B cell (primary cell): ENCODE results near the gene PTGES. TPM values are rescaled to one million over a fixed set of nuclear protein-coding genes. Genes with fewer than 3 reads are reported as not detected.
"Not testable (repeated sequence)": the region's sequence is repeated elsewhere in the genome, so short reads cannot be mapped to it uniquely, and the experiment has no call there.

Experiments used
- ATAC-seq: fragments of 200-7000 bp; cut with Tn5 transposase; one replicate; pipeline ENCODE4 v1.10.0; 2021; ENCODE audit warnings: low read depth, mild to moderate bottlenecking, moderate number of reproducible peaks, moderate library complexity
- CTCF ChIA-PET: fragments of 350-600 bp; sonication (Branson Sonifier 250); formaldehyde crosslinking; loops from one replicate; lab custom pipeline; 2021; ENCODE audit warnings: antibody characterized with exemption, inconsistent platforms; lab: Charles Lee
- POLR2A ChIA-PET: fragments of 350-600 bp; sonication (Branson Sonifier 250); formaldehyde crosslinking; loops from one replicate; lab custom pipeline; 2021; ENCODE audit warnings: antibody characterized with exemption; lab: Charles Lee
- DNase-seq: peaks from one replicate; pipeline ENCODE4 v3.0.0; 2013
- H2AFZ ChIP-seq: 2 replicates; pipeline ENCODE4 v1.6.1; 2012; ENCODE audit warnings: mild to moderate bottlenecking, low read depth, low read length; ENCODE audit not compliant: insufficient read depth, poor library complexity, severe bottlenecking
- H3K27ac ChIP-seq, 2 donors: 1 replicate in 1 of 2; 2 replicates in 1 of 2; pipeline ENCODE4 v1.5.1; 2012 to 2013; ENCODE audit warnings: low read length in 2 of 2, mild to moderate bottlenecking in 2 of 2, moderate library complexity in 1 of 2
- H3K27me3 ChIP-seq, 4 experiments: fragments of 200-600 bp in 1 of 4; sonication (generic) in 1 of 4; replicated peaks in 1 of 4; 1 replicate in 2 of 4; 2 replicates in 2 of 4; pipeline versions ENCODE4 v1.6.1 to v1.7.0; 2013 to 2016; ENCODE audit warnings: low read length in 3 of 4, mild to moderate bottlenecking in 2 of 4, mixed read lengths in 1 of 4, moderate library complexity in 1 of 4; ENCODE audit not compliant: insufficient read depth in 4 of 4, control insufficient read depth in 3 of 4; ENCODE audit errors: control extremely low read depth in 1 of 4
- H3K36me3 ChIP-seq, 2 experiments: replicated peaks in 1 of 2; 1 replicate in 1 of 2; 2 replicates in 1 of 2; pipeline versions ENCODE4 v1.6.1 to v1.7.1; 2013; ENCODE audit warnings: low read length in 1 of 2; ENCODE audit not compliant: insufficient read depth in 2 of 2, control insufficient read depth in 1 of 2; ENCODE audit errors: control extremely low read depth in 1 of 2, extremely low read depth in 1 of 2
- H3K4me1 ChIP-seq, 2 donors: fragments of 200-600 bp in 1 of 2; sonication (generic) in 1 of 2; 1 replicate in 1 of 2; 2 replicates in 1 of 2; pipeline versions ENCODE4 v1.5.1 to v1.6.1; 2013 to 2017; ENCODE audit warnings: low read length in 2 of 2; ENCODE audit not compliant: control insufficient read depth in 2 of 2, insufficient read depth in 2 of 2
- H3K4me2 ChIP-seq: replicated peaks from 2 replicates; pipeline ENCODE3; 2012; ENCODE audit warnings: mild to moderate bottlenecking, low read depth, low read length; ENCODE audit not compliant: poor library complexity, severe bottlenecking
- H3K4me3 ChIP-seq, 5 experiments: fragments of 200-600 bp in 1 of 5; sonication (generic) in 1 of 5; 1 replicate in 3 of 5; 2 replicates in 2 of 5; pipeline versions ENCODE4 v1.5.1 to v1.7.0; 2011 to 2016; ENCODE audit warnings: low read length in 4 of 5, mild to moderate bottlenecking in 4 of 5, low read depth in 2 of 5, control low read depth in 1 of 5, moderate library complexity in 1 of 5; ENCODE audit not compliant: insufficient read depth in 1 of 5; ENCODE audit errors: control extremely low read depth in 1 of 5, extremely low read depth in 1 of 5
- H3K79me2 ChIP-seq: fragments of 200-600 bp; sonication (generic); one replicate; pipeline ENCODE4 v1.6.0; 2016; ENCODE audit warnings: low read length; ENCODE audit not compliant: control insufficient read depth, insufficient read depth
- H3K9ac ChIP-seq: fragments of 200-600 bp; sonication (generic); 2 replicates; pipeline ENCODE4 v1.6.1; 2017; ENCODE audit warnings: mild to moderate bottlenecking, low read length, moderate library complexity
- H3K9me3 ChIP-seq, 3 donors: one replicate each; pipeline versions ENCODE4 v1.6.1 to v1.7.1; 2013; ENCODE audit warnings: low read length in 2 of 3; ENCODE audit not compliant: control insufficient read depth in 2 of 3, insufficient read depth in 1 of 3; ENCODE audit errors: control extremely low read depth in 1 of 3
- H4K20me1 ChIP-seq: 2 replicates; pipeline ENCODE4 v1.6.0; 2012; ENCODE audit warnings: mild to moderate bottlenecking, low read length; ENCODE audit not compliant: insufficient read depth, control insufficient read depth, poor library complexity, severe bottlenecking
- H3K27ac Mint-ChIP-seq: one replicate; pipeline ENCODE4 v1.8.0; 2021; ENCODE audit warnings: mixed read lengths
- H3K27me3 Mint-ChIP-seq: one replicate; pipeline ENCODE4 v1.8.0; 2021; ENCODE audit warnings: mixed read lengths
- H3K4me1 Mint-ChIP-seq: one replicate; pipeline ENCODE4 v1.8.0; 2021; ENCODE audit warnings: mixed read lengths
- H3K4me3 Mint-ChIP-seq: one replicate; pipeline ENCODE4 v1.8.0; 2021; ENCODE audit warnings: mixed read lengths
- H3K9me3 Mint-ChIP-seq: one replicate; pipeline ENCODE4 v1.8.0; 2022; ENCODE audit warnings: mixed read lengths; ENCODE audit not compliant: insufficient read depth
- EZH2 ChIP-seq: IDR thresholded peaks from 2 replicates; pipeline ENCODE4 v1.6.1; 2012; ENCODE audit warnings: borderline replicate concordance, low read depth, mild to moderate bottlenecking, moderate library complexity, low read length; ENCODE audit not compliant: insufficient read depth, poor library complexity, severe bottlenecking
- WGBS: methylation state at CpG from one replicate; pipeline ENCODE4 v1.1.5; 2013; ENCODE audit warnings: missing lambda C conversion rate; ENCODE audit not compliant: insufficient coverage; 5-methylcytosine and 5-hydroxymethylcytosine counted together
- intact Hi-C: fragments of 100-400 bp; cut with micrococcal nuclease; formaldehyde crosslinking; loops from one replicate; pipeline ENCODE4 v1.10.0; 2022
- polyA plus RNA-seq: library from polyadenylated mRNA; depleted of rRNA; stranded (reverse); fragments of >200 nt; gene quantifications from 2 replicates; pipeline ENCODE4 v1.2.3, GENCODE V29; 2012
- total RNA-seq, 2 donors: library from RNA; stranded (reverse); fragments of 120-200 nt in 1 of 2; gene quantifications; 1 replicate in 1 of 2; 2 replicates in 1 of 2; pipeline versions ENCODE4 v1.2.3 to v1.2.4, GENCODE V29; 2013 to 2022
- TF ChIP-seq, protein P1 (sequence below): fragments of 200-600 bp; IDR thresholded peaks from one replicate; pipeline ENCODE4 v1.8.0; 2022; ENCODE audit warnings: antibody characterized with exemption, mild to moderate bottlenecking

PTGES gene
- total and polyA plus RNA-seq, 2 donors (not counting 1 experiment from before 2014, with no cell fraction given): not detected

DNA sequence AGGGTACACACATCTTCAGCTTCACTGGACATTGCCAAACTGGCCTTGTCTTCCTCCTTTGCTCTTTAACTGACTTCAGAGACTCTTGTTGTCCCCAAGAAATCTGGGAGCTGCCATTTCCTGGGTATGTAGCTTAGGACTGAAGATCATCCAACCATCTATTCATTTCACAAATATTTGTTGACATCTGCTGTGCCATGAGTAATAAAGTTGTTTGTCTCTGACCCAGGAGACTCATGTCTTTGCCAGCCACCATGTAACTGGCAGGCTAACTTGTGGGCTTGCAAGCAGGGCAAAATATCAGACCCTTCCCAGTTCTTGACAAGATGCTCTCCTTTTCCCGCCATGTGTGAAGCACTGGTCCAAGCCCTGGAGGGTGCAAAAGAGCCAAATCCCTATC, 33.0 kb upstream of the PTGES start:
- Mint-ChIP-seq H3K9me3 (no peaks in the 10 kb centered on the region), H3K4me3 (no peak overlapping the region), H3K27me3 (peaks cover 27% of the 10 kb centered on the region), H3K27ac (no peak overlapping the region), H3K4me1 (no peaks in the 10 kb centered on the region)
- Histone ChIP-seq H4K20me1 (no peaks in the 10 kb centered on the region), H3K9ac (no peak overlapping the region), H3K9me3 (no peaks in the 10 kb centered on the region), H3K79me2 (no peaks in the 10 kb centered on the region), H3K27ac (no peak overlapping the region), H3K4me1 (peaks cover 0 to 6% of the 10 kb centered on the region in 2 donors), H3K4me2 (no peak overlapping the region), H3K4me3 (no peak overlapping the region), H3K27me3 (peaks cover 0 to 13% (median 0%) of the 10 kb centered on the region in 4 experiments), H3K36me3 (no peaks in the 10 kb centered on the region), H2AFZ (no peak overlapping the region)
- TF ChIP-seq EZH2: no peak
- TF ChIP-seq, protein P1, sequence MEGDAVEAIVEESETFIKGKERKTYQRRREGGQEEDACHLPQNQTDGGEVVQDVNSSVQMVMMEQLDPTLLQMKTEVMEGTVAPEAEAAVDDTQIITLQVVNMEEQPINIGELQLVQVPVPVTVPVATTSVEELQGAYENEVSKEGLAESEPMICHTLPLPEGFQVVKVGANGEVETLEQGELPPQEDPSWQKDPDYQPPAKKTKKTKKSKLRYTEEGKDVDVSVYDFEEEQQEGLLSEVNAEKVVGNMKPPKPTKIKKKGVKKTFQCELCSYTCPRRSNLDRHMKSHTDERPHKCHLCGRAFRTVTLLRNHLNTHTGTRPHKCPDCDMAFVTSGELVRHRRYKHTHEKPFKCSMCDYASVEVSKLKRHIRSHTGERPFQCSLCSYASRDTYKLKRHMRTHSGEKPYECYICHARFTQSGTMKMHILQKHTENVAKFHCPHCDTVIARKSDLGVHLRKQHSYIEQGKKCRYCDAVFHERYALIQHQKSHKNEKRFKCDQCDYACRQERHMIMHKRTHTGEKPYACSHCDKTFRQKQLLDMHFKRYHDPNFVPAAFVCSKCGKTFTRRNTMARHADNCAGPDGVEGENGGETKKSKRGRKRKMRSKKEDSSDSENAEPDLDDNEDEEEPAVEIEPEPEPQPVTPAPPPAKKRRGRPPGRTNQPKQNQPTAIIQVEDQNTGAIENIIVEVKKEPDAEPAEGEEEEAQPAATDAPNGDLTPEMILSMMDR: no peak
- WGBS: no CpG with 5 or more reads among the region's 1 CpG
- intact Hi-C loops: no loop called here
- ChIA-PET POLR2A (no interaction called here), CTCF (interaction anchor here (0.6 to 6.3 kb wide), 7 partner anchors 47 to 900 kb away, joined by 3 to 67 read pairs (median 4); partner anchors contain the start of gene NTMT1)
- ATAC-seq: no peak
- DNase-seq: no peak

DNA sequence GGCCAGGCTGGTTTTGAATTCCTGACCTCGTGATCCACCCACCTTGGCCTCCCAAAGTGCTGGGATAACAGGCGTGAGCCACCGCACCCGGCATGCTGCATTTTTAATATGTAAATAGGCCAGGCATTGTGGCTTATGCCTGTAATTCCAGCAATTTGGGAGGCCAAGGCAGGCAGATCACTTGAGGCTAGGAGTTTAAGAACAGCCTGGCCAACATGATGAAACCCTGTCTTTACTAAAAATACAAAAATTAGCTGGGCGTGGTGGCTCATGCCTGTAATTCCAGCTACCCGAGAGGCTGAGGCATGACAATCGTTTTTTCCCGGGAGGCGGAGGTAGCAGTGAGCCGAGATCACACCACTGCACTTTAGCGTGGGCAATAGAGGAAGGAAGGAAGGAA, 32.1 kb upstream of the PTGES start:
- ATAC-seq, H3K4me1 Mint-ChIP-seq, H3K4me1 ChIP-seq, H3K9ac ChIP-seq, H3K9me3 Mint-ChIP-seq, DNase-seq, H3K27ac Mint-ChIP-seq, H3K9me3 ChIP-seq, H3K27ac ChIP-seq, H3K4me2 ChIP-seq, POLR2A ChIA-PET, H3K79me2 ChIP-seq, H3K4me3 Mint-ChIP-seq, H3K36me3 ChIP-seq, H4K20me1 ChIP-seq, H2AFZ ChIP-seq, H3K4me3 ChIP-seq: not testable (repeated sequence)
- peaks cover 0 to 13% (median 0%) of the 10 kb centered on the region in 4 experiments for H3K27me3 ChIP-seq
- WGBS: 76% methylated on average over 7 of the region's 11 CpGs
- H3K27me3 Mint-ChIP-seq: peaks cover 22% of the 10 kb centered on the region
- CTCF ChIA-PET: interaction anchor here (0.6 to 6.3 kb wide), 5 partner anchors 46 to 654 kb away, joined by 3 to 67 read pairs (median 14); no protein-coding TSS in a partner anchor
- intact Hi-C loops: loop anchor here (5.0 kb wide), 1 partner anchor 158 kb away; the partner anchor contains the start of gene NTMT1
